ENCODE measurements around the gene ACOXL. TPM values are rescaled to one million over a fixed set of nuclear protein-coding genes. Genes with fewer than 3 reads are reported as not detected.
A peak's percentile ranks its signal among the peaks of the same experiment; 100 is the strongest.

ACOXL gene
- total and polyA plus RNA-seq, 10 of the 15 experiments (the other 5 are each of a cell fraction or from before 2014, with no cell fraction given) = 0.05 to 1.3 (median 0.71) TPM

DNA sequence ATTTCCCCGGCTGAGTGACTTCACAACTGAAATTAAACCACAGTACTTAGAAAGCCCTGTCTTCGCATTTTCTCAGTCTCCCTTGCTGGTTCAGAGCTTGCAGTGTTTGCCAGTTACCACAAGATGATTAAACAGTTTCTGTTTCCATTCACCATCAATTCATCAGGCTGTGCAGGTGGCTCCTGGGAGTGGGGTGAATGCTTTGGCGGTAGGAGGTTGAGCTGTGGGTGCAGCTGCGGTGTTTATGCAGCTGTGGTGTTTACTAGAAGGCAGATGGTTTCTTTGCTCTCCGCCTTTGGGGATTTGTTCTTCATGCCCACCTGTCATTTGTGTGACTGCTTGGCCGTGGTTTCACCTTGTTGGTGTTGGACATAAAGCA lies 16.1 kb downstream of the ACOXL start (continued):
- TF ChIP-seq, protein P1, sequence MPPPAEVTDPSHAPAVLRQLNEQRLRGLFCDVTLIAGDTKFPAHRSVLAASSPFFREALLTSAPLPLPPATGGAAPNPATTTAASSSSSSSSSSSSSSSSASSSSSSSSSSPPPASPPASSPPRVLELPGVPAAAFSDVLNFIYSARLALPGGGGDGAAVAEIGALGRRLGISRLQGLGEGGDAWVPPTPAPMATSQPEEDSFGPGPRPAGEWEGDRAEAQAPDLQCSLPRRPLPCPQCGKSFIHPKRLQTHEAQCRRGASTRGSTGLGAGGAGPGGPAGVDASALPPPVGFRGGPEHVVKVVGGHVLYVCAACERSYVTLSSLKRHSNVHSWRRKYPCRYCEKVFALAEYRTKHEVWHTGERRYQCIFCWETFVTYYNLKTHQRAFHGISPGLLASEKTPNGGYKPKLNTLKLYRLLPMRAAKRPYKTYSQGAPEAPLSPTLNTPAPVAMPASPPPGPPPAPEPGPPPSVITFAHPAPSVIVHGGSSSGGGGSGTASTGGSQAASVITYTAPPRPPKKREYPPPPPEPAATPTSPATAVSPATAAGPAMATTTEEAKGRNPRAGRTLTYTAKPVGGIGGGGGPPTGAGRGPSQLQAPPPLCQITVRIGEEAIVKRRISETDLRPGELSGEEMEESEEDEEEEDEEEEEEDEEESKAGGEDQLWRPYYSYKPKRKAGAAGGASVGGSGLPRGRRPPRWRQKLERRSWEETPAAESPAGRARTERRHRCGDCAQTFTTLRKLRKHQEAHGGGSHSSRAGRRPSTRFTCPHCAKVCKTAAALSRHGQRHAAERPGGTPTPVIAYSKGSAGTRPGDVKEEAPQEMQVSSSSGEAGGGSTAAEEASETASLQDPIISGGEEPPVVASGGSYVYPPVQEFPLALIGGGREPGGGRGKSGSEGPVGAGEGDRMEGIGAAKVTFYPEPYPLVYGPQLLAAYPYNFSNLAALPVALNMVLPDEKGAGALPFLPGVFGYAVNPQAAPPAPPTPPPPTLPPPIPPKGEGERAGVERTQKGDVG (CRISPR knock-in tag; IDR thresholded peaks at IDR 0.05) = no peak
- no peak for TF ChIP-seq KDM1A (IDR thresholded peaks at IDR 0.05; ENCODE audit: borderline replicate concordance)
- no peak for TF ChIP-seq STAT1 (conservative IDR thresholded peaks at IDR 0.05)
- peak in 1 of 2 experiments; percentile 88; a peak in 2 of 4 replicates for TF ChIP-seq CEBPB (IDR thresholded peaks at IDR 0.05; ENCODE audit: borderline replicate concordance in 1 of 2, low read depth in 2 of 2, low read length in 2 of 2)
- peak; percentile 98 for TF ChIP-seq IKZF1 (conservative IDR thresholded peaks at IDR 0.05)
- TF ChIP-seq, protein P2, sequence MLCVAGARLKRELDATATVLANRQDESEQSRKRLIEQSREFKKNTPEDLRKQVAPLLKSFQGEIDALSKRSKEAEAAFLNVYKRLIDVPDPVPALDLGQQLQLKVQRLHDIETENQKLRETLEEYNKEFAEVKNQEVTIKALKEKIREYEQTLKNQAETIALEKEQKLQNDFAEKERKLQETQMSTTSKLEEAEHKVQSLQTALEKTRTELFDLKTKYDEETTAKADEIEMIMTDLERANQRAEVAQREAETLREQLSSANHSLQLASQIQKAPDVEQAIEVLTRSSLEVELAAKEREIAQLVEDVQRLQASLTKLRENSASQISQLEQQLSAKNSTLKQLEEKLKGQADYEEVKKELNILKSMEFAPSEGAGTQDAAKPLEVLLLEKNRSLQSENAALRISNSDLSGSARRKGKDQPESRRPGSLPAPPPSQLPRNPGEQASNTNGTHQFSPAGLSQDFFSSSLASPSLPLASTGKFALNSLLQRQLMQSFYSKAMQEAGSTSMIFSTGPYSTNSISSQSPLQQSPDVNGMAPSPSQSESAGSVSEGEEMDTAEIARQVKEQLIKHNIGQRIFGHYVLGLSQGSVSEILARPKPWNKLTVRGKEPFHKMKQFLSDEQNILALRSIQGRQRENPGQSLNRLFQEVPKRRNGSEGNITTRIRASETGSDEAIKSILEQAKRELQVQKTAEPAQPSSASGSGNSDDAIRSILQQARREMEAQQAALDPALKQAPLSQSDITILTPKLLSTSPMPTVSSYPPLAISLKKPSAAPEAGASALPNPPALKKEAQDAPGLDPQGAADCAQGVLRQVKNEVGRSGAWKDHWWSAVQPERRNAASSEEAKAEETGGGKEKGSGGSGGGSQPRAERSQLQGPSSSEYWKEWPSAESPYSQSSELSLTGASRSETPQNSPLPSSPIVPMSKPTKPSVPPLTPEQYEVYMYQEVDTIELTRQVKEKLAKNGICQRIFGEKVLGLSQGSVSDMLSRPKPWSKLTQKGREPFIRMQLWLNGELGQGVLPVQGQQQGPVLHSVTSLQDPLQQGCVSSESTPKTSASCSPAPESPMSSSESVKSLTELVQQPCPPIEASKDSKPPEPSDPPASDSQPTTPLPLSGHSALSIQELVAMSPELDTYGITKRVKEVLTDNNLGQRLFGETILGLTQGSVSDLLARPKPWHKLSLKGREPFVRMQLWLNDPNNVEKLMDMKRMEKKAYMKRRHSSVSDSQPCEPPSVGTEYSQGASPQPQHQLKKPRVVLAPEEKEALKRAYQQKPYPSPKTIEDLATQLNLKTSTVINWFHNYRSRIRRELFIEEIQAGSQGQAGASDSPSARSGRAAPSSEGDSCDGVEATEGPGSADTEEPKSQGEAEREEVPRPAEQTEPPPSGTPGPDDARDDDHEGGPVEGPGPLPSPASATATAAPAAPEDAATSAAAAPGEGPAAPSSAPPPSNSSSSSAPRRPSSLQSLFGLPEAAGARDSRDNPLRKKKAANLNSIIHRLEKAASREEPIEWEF (IDR thresholded peaks at IDR 0.05; ENCODE audit: insufficient replicate concordance, low read depth, low read length) = peak; percentile 82
- peak; percentile 91 for TF ChIP-seq ATF7 (IDR thresholded peaks at IDR 0.05; ENCODE audit: low read depth)
- TF ChIP-seq YBX1 (IDR thresholded peaks at IDR 0.05) = no peak
- TF ChIP-seq BHLHE40 (IDR thresholded peaks at IDR 0.05; ENCODE audit: borderline replicate concordance in 1 of 2, low read depth in 2 of 2, low read length in 1 of 2) = peak; percentile 84
- TF ChIP-seq FOXK2 (IDR thresholded peaks at IDR 0.05) = peak; percentile 79
- TF ChIP-seq ASH2L (IDR thresholded peaks at IDR 0.05; ENCODE audit: borderline replicate concordance, low read depth) = no peak
- peak; percentile 96 for TF ChIP-seq EED (IDR thresholded peaks at IDR 0.05; ENCODE audit: low read depth)
- TF ChIP-seq RAD51 (IDR thresholded peaks at IDR 0.05) = 0 out of 2 replicates have a peak, but pooled peaks have one; percentile 59
- TF ChIP-seq IRF4 (IDR thresholded peaks at IDR 0.05; ENCODE audit: low read depth, low read length) = peak; percentile 88
- 0 out of 2 replicates have a peak, but pooled peaks have one; percentile 20 for TF ChIP-seq SMC3 (IDR thresholded peaks at IDR 0.05; ENCODE audit: borderline replicate concordance, low read length)
- TF ChIP-seq JUND (IDR thresholded peaks at IDR 0.05; ENCODE audit: low read depth, low read length) = peak; percentile 80; the same call in 1 of the 2 replicates
- no peak for TF ChIP-seq KAT2A (conservative IDR thresholded peaks at IDR 0.05; ENCODE audit: control insufficient read depth, low read depth, low read length)
- no peak; the same call in 1 of the 2 replicates for TF ChIP-seq ZNF384 (IDR thresholded peaks at IDR 0.05; ENCODE audit: borderline replicate concordance, low read depth, low read length)
- TF ChIP-seq BACH1 (IDR thresholded peaks at IDR 0.05; ENCODE audit: borderline replicate concordance) = peak; percentile 87; the same call in 1 of the 2 replicates
- TF ChIP-seq HDAC2 (IDR thresholded peaks at IDR 0.05) = no peak
- TF ChIP-seq KLF5 (IDR thresholded peaks at IDR 0.05; ENCODE audit: partially characterized antibody) = no peak

All from GM12878 (cell line).